OCI-LY3 (cell line): ENCODE results near the gene PHYKPL.

Source experiments
- H2AFZ ChIP-seq: fragments of 200-600, 300-600 bp; shearing (Covaris generic); 2 replicates; pipeline ENCODE4 v1.6.0; 2014; ENCODE audit warnings: antibody characterized with exemption, low read depth, low read length
- H3K27ac ChIP-seq: fragments of 200-600, 300-600 bp; sonication (generic); 2 replicates; pipeline ENCODE4 v1.5.1; 2014; ENCODE audit warnings: mild to moderate bottlenecking, low read length, moderate library complexity, mixed read lengths
- H3K27me3 ChIP-seq: fragments of 200-600, 300-600 bp; sonication (generic); 2 replicates; pipeline ENCODE4 v1.6.1; 2014; ENCODE audit warnings: low read depth, low read length, mixed read lengths
- H3K36me3 ChIP-seq: fragments of 200-600, 300-600 bp; sonication (generic); replicated peaks from 2 replicates; pipeline ENCODE3; 2014; ENCODE audit warnings: low read depth, low read length, mixed read lengths
- H3K4me1 ChIP-seq: fragments of 300-600, 200-600 bp; sonication (generic); 2 replicates; pipeline ENCODE4 v1.6.1; 2014; ENCODE audit warnings: low read length, mixed read lengths
- H3K4me2 ChIP-seq: fragments of 200-600, 300-600 bp; sonication (generic); 2 replicates; pipeline ENCODE4 v1.6.1; 2014; ENCODE audit warnings: low read length, mixed read lengths
- H3K4me3 ChIP-seq: fragments of 300-600, 200-600 bp; sonication (generic); 2 replicates; pipeline ENCODE4 v1.5.1; 2014; ENCODE audit warnings: antibody characterized with exemption, mild to moderate bottlenecking, low read length, moderate library complexity
- H3K79me2 ChIP-seq: fragments of 300-600, 200-600 bp; shearing (Covaris generic); 2 replicates; pipeline ENCODE4 v1.6.1; 2014; ENCODE audit warnings: mild to moderate bottlenecking, low read length, mixed read lengths
- H3K9ac ChIP-seq: fragments of 300-600, 200-600 bp; shearing (Covaris generic); 2 replicates; pipeline ENCODE4 v1.6.0; 2014; ENCODE audit warnings: mild to moderate bottlenecking, low read length, moderate library complexity
- H3K9me3 ChIP-seq: fragments of 200-600, 300-600 bp; shearing (Covaris generic); 2 replicates; pipeline ENCODE4 v1.6.1; 2014; ENCODE audit warnings: low read length, mixed read lengths; ENCODE audit not compliant: insufficient read depth
- H4K20me1 ChIP-seq: fragments of 200-600, 300-600 bp; sonication (generic); 2 replicates; pipeline ENCODE4 v1.6.1; 2016; ENCODE audit warnings: low read length, mixed read lengths; ENCODE audit not compliant: insufficient read depth
- CTCF ChIP-seq: fragments of 200-600, 300-600 bp; sonication (generic); IDR thresholded peaks from 2 replicates; pipeline ENCODE4 v1.5.1; 2014; ENCODE audit warnings: antibody characterized with exemption, low read length, low read depth
- EZH2phosphoT487 ChIP-seq: fragments of 200-600 bp; shearing (Covaris generic); IDR thresholded peaks from 2 replicates; pipeline ENCODE4 v1.6.1; 2018; ENCODE audit warnings: antibody characterized with exemption, mixed run types, low read depth

Gene PHYKPL

GRCh38 chr5:178223828-178224335 lies 8.7 kb downstream of the PHYKPL start:
- no peak overlapping the region for H3K4me2 ChIP-seq
- H3K36me3 ChIP-seq: peaks cover 38% of the 10 kb centered on the region
- no peak overlapping the region for H3K27ac ChIP-seq
- H2AFZ ChIP-seq: no peak overlapping the region
- no peaks in the 10 kb centered on the region for H3K9me3 ChIP-seq
- H3K4me1 ChIP-seq: no peaks in the 10 kb centered on the region
- peaks cover 16% of the 10 kb centered on the region; the same call in 1 of the 2 replicates for H4K20me1 ChIP-seq
- no peak for TF ChIP-seq EZH2phosphoT487
- TF ChIP-seq CTCF: no peak
- no peaks in the 10 kb centered on the region for H3K27me3 ChIP-seq
- peaks cover 13% of the 10 kb centered on the region; the same call in 1 of the 2 replicates for H3K79me2 ChIP-seq
- H3K4me3 ChIP-seq: no peak overlapping the region
- H3K9ac ChIP-seq: no peak overlapping the region

GRCh38 chr5:178223196-178223773 lies 9.3 kb downstream of the PHYKPL start:
- Histone ChIP-seq H3K36me3 (peaks cover 34% of the 10 kb centered on the region), H2AFZ (no peak overlapping the region), H3K4me3 (no peak overlapping the region), H3K9me3 (no peaks in the 10 kb centered on the region), H3K4me2 (no peak overlapping the region), H3K79me2 (peaks cover 10% of the 10 kb centered on the region; the same call in 1 of the 2 replicates), H3K9ac (no peak overlapping the region), H3K27me3 (no peaks in the 10 kb centered on the region), H3K4me1 (no peaks in the 10 kb centered on the region), H3K27ac (no peak overlapping the region), H4K20me1 (peaks cover 16% of the 10 kb centered on the region; the same call in 1 of the 2 replicates)
- TF ChIP-seq CTCF (no peak), EZH2phosphoT487 (no peak)

GRCh38 chr5:178222292-178222691 lies 10.3 kb downstream of the PHYKPL start:
- H4K20me1 ChIP-seq: peaks cover 13% of the 10 kb centered on the region; the same call in 1 of the 2 replicates
- H3K27me3 ChIP-seq: no peaks in the 10 kb centered on the region
- peaks cover 6% of the 10 kb centered on the region; the same call in 1 of the 2 replicates for H3K79me2 ChIP-seq
- H3K4me2 ChIP-seq: no peak overlapping the region
- H3K27ac ChIP-seq: no peak overlapping the region
- TF ChIP-seq EZH2phosphoT487 (no peak), CTCF (no peak)
- no peaks in the 10 kb centered on the region for H3K4me1 ChIP-seq
- H3K9me3 ChIP-seq: no peaks in the 10 kb centered on the region
- no peak overlapping the region for H2AFZ ChIP-seq
- H3K9ac ChIP-seq: no peak overlapping the region
- no peak overlapping the region for H3K4me3 ChIP-seq
- peaks cover 25% of the 10 kb centered on the region for H3K36me3 ChIP-seq

GRCh38 chr5:178221853-178222252 lies 10.7 kb downstream of the PHYKPL start:
- Histone ChIP-seq H4K20me1 (peaks cover 13% of the 10 kb centered on the region; the same call in 1 of the 2 replicates), H3K79me2 (0 out of 2 replicates have a peak, but pooled peaks cover 3% of the 10 kb centered on the region), H3K9me3 (no peaks in the 10 kb centered on the region), H3K9ac (no peak overlapping the region), H3K4me2 (no peak overlapping the region), H3K4me3 (no peak overlapping the region), H3K27ac (no peak overlapping the region), H3K27me3 (no peaks in the 10 kb centered on the region), H3K36me3 (peaks cover 23% of the 10 kb centered on the region), H3K4me1 (no peaks in the 10 kb centered on the region), H2AFZ (no peak overlapping the region)
- no peak for TF ChIP-seq EZH2phosphoT487
